DOHH2 (cell line): ENCODE measurements around the gene FHOD3.

ENCODE experiments used
- H3F3A ChIP-seq: fragments of 200-600 bp; sonication (generic), shearing (Covaris generic); 2 replicates; pipeline ENCODE4 v1.6.0; 2016; ENCODE audit warnings: antibody characterized with exemption, mild to moderate bottlenecking; ENCODE audit not compliant: control insufficient read depth, insufficient read depth
- H3K27ac ChIP-seq: fragments of 200-600 bp; sonication (generic); 2 replicates; pipeline ENCODE4 v1.5.1; 2014; ENCODE audit warnings: low read depth, mild to moderate bottlenecking, low read length, moderate library complexity
- H3K27me3 ChIP-seq: fragments of 200-600 bp; sonication (generic); 2 replicates; pipeline ENCODE4 v1.6.1; 2014; ENCODE audit warnings: mild to moderate bottlenecking, low read length, mixed read lengths; ENCODE audit not compliant: control insufficient read depth
- H3K36me3 ChIP-seq: fragments of 200-600 bp; sonication (generic); 2 replicates; pipeline ENCODE4 v1.6.1; 2014; ENCODE audit warnings: mild to moderate bottlenecking, low read length, moderate library complexity, mixed read lengths; ENCODE audit not compliant: control insufficient read depth
- H3K4me1 ChIP-seq: fragments of 200-600 bp; sonication (generic); 2 replicates; pipeline ENCODE4 v1.6.1; 2014; ENCODE audit warnings: mild to moderate bottlenecking, low read length, mixed read lengths; ENCODE audit not compliant: control insufficient read depth
- H3K4me2 ChIP-seq: fragments of 200-600 bp; sonication (generic); 2 replicates; pipeline ENCODE4 v1.6.0; 2014; ENCODE audit warnings: mild to moderate bottlenecking, low read length, moderate library complexity
- H3K4me3 ChIP-seq: fragments of 200-600 bp; sonication (generic); 2 replicates; pipeline ENCODE4 v1.5.1; 2014; ENCODE audit warnings: mild to moderate bottlenecking, low read length, mixed read lengths
- H3K79me2 ChIP-seq: fragments of 200-600 bp; sonication (generic); 2 replicates; pipeline ENCODE4 v1.6.1; 2014; ENCODE audit warnings: mild to moderate bottlenecking, low read length, mixed read lengths; ENCODE audit not compliant: control insufficient read depth
- H3K9me2 ChIP-seq: fragments of 200-600 bp; sonication (generic); replicated peaks from 2 replicates; pipeline ENCODE4 v1.6.1; 2014; ENCODE audit warnings: mild to moderate bottlenecking, low read length, mixed read lengths; ENCODE audit not compliant: control insufficient read depth
- H3K9me3 ChIP-seq: fragments of 200-600 bp; sonication (generic); 2 replicates; pipeline ENCODE4 v1.6.1; 2014; ENCODE audit warnings: antibody characterized with exemption, low read length, mixed read lengths; ENCODE audit not compliant: control insufficient read depth, insufficient read depth
- H4K20me1 ChIP-seq: fragments of 200-600 bp; sonication (generic); 2 replicates; pipeline ENCODE4 v1.6.0; 2014; ENCODE audit warnings: low read depth, mild to moderate bottlenecking, antibody characterized with exemption, low read length, moderate library complexity; ENCODE audit not compliant: control insufficient read depth, insufficient read depth
- CTCF ChIP-seq: fragments of 200-600 bp; sonication (generic); IDR thresholded peaks from one replicate; pipeline ENCODE4 v1.5.1; 2014; ENCODE audit warnings: antibody characterized with exemption, mild to moderate bottlenecking, low read depth, low read length; ENCODE audit not compliant: poor library complexity, severe bottlenecking
- EZH2phosphoT487 ChIP-seq: fragments of 200-600 bp; sonication (generic); IDR thresholded peaks from 2 replicates; pipeline ENCODE4 v1.6.1; 2017; ENCODE audit warnings: borderline replicate concordance, mild to moderate bottlenecking, antibody characterized with exemption, low read length, moderate library complexity, mixed read lengths

FHOD3 gene

GRCh38 chr18:36358141-36358540, 60.6 kb downstream of the FHOD3 start:
- no peak for TF ChIP-seq CTCF
- no peak for TF ChIP-seq EZH2phosphoT487
- H3K4me2 ChIP-seq: no peak overlapping the region
- no peaks in the 10 kb centered on the region for H3K79me2 ChIP-seq
- no peaks in the 10 kb centered on the region for H3F3A ChIP-seq
- H3K36me3 ChIP-seq: no peaks in the 10 kb centered on the region
- no peaks in the 10 kb centered on the region for H3K4me1 ChIP-seq
- H3K9me3 ChIP-seq: no peaks in the 10 kb centered on the region
- H3K27ac ChIP-seq: no peak overlapping the region
- H4K20me1 ChIP-seq: no peaks in the 10 kb centered on the region
- no peaks in the 10 kb centered on the region; the same call in 1 of the 2 replicates for H3K27me3 ChIP-seq
- H3K9me2 ChIP-seq: no peaks in the 10 kb centered on the region
- H3K4me3 ChIP-seq: no peak overlapping the region

- Histone ChIP-seq H3K9me3 (no peaks in the 10 kb centered on the region), H3K79me2 (no peaks in the 10 kb centered on the region), H3K4me3 (no peak overlapping the region), H3K4me2 (no peak overlapping the region), H3F3A (no peaks in the 10 kb centered on the region), H3K9me2 (no peaks in the 10 kb centered on the region), H3K4me1 (no peaks in the 10 kb centered on the region), H3K27ac (no peak overlapping the region), H3K36me3 (no peaks in the 10 kb centered on the region), H3K27me3 (no peaks in the 10 kb centered on the region), H4K20me1 (no peaks in the 10 kb centered on the region)
- no peak for TF ChIP-seq CTCF
- no peak for TF ChIP-seq EZH2phosphoT487
Measured at GRCh38 chr18:36360256-36360909, 62.9 kb downstream of the FHOD3 start.

GRCh38 chr18:36364911-36365624, 67.6 kb downstream of the FHOD3 start:
- Histone ChIP-seq H3F3A (no peaks in the 10 kb centered on the region), H3K36me3 (no peaks in the 10 kb centered on the region), H3K27me3 (0 out of 2 replicates have a peak, but pooled peaks cover 9% of the 10 kb centered on the region), H3K79me2 (no peaks in the 10 kb centered on the region), H3K9me2 (no peaks in the 10 kb centered on the region), H3K9me3 (no peaks in the 10 kb centered on the region), H3K27ac (no peak overlapping the region), H3K4me3 (no peak overlapping the region), H3K4me2 (no peak overlapping the region), H4K20me1 (no peaks in the 10 kb centered on the region), H3K4me1 (no peaks in the 10 kb centered on the region)
- no peak for TF ChIP-seq CTCF
- no peak for TF ChIP-seq EZH2phosphoT487
